H1 (cell line): ENCODE measurements around the gene LOXHD1. TPM values are rescaled to one million over a fixed set of nuclear protein-coding genes. Genes with fewer than 3 reads are reported as not detected.

Experiments
- CTCF ChIA-PET: fragments of 300-600 bp; sonication (Branson Sonifier 250); formaldehyde crosslinking; loops from one replicate; lab custom pipeline; 2021; ENCODE audit not compliant: partially characterized antibody; lab: Charles Lee
- POLR2A ChIA-PET: fragments of 300-600 bp; sonication (Branson Sonifier 250); formaldehyde crosslinking; loops from one replicate; lab custom pipeline; 2021; ENCODE audit warnings: inconsistent platforms; ENCODE audit not compliant: partially characterized antibody; lab: Charles Lee
- DNase-seq, 2 experiments: peaks; one replicate each; pipeline versions ENCODE4 v3.0.0 to v3.0.0-alpha.2; 2010 to 2022; ENCODE audit warnings: low spot score in 2 of 2, low read depth in 1 of 2, mixed read lengths in 1 of 2
- FAIRE-seq: peaks from 2 replicates; lab custom pipeline; 2011; peaks lifted over from hg19 to GRCh38; lab: Jason Lieb, UNC
- H2AFZ ChIP-seq: 2 replicates; pipeline ENCODE4 v1.8.1; 2012; ENCODE audit warnings: low read length, inconsistent platforms
- H2AK5ac ChIP-seq: 2 replicates; pipeline ENCODE4 v1.6.1; 2013; ENCODE audit warnings: low read depth, low read length
- H2BK120ac ChIP-seq: replicated peaks from 2 replicates; pipeline ENCODE3; 2013; ENCODE audit warnings: low read depth, low read length, inconsistent platforms
- H2BK12ac ChIP-seq: 2 replicates; pipeline ENCODE4 v1.6.1; 2013; ENCODE audit warnings: low read depth, low read length
- H2BK15ac ChIP-seq: 2 replicates; pipeline ENCODE4 v1.6.1; 2013; ENCODE audit warnings: low read length
- H2BK20ac ChIP-seq: 2 replicates; pipeline ENCODE4 v1.6.1; 2013; ENCODE audit warnings: low read length
- H2BK5ac ChIP-seq: 2 replicates; pipeline ENCODE4 v1.6.1; 2013; ENCODE audit warnings: low read depth, low read length
- H3K14ac ChIP-seq: 2 replicates; pipeline ENCODE4 v1.6.1; 2013; ENCODE audit warnings: inconsistent platforms; ENCODE audit not compliant: insufficient read length
- H3K18ac ChIP-seq: 2 replicates; pipeline ENCODE4 v1.6.1; 2013; ENCODE audit warnings: low read length; ENCODE audit errors: extremely low read depth
- H3K23ac ChIP-seq: 2 replicates; pipeline ENCODE4 v1.6.1; 2013; ENCODE audit warnings: inconsistent platforms; ENCODE audit not compliant: insufficient read length
- H3K23me2 ChIP-seq: 2 replicates; pipeline ENCODE4 v1.6.1; 2013; ENCODE audit warnings: low read depth, low read length
- H3K27ac ChIP-seq: 2 replicates; pipeline ENCODE4 v1.6.1; 2011; ENCODE audit warnings: low read depth, low read length, inconsistent platforms
- H3K27me3 ChIP-seq, 4 experiments: replicated peaks in 1 of 4; 1 replicate in 1 of 4; 2 replicates in 3 of 4; pipeline versions ENCODE4 v1.6.1 to v1.8.1; 2011 to 2013; ENCODE audit warnings: low read length in 3 of 4, mild to moderate bottlenecking in 3 of 4, inconsistent platforms in 2 of 4, mixed read lengths in 2 of 4, moderate library complexity in 1 of 4; ENCODE audit not compliant: control insufficient read depth in 3 of 4, insufficient read depth in 3 of 4; ENCODE audit errors: extremely low read depth in 1 of 4
- H3K36me3 ChIP-seq, 4 experiments: 2 replicates each; pipeline versions ENCODE4 v1.6.1 to v1.8.1; 2011 to 2013; ENCODE audit warnings: mild to moderate bottlenecking in 4 of 4, low read length in 3 of 4, moderate library complexity in 2 of 4, control low read depth in 1 of 4, inconsistent platforms in 1 of 4; ENCODE audit not compliant: insufficient read depth in 4 of 4, control insufficient read depth in 2 of 4
- H3K4ac ChIP-seq: replicated peaks from 2 replicates; pipeline ENCODE3; 2013; ENCODE audit warnings: low read length, low read depth, mixed read lengths, inconsistent platforms; ENCODE audit not compliant: insufficient read length
- H3K4me1 ChIP-seq, 4 experiments: replicated peaks in 1 of 4; 1 replicate in 1 of 4; 2 replicates in 3 of 4; pipeline versions ENCODE4 v1.6.1 to v1.8.1; 2011 to 2013; ENCODE audit warnings: low read length in 3 of 4, inconsistent platforms in 2 of 4, mixed read lengths in 1 of 4; ENCODE audit not compliant: insufficient read depth in 4 of 4, control insufficient read depth in 3 of 4
- H3K4me2 ChIP-seq, 2 experiments: 2 replicates each; pipeline versions ENCODE4 v1.6.1 to v1.8.1; 2011 to 2013; ENCODE audit warnings: low read depth in 2 of 2, low read length in 2 of 2, control low read depth in 1 of 2, inconsistent platforms in 1 of 2, mild to moderate bottlenecking in 1 of 2; ENCODE audit not compliant: insufficient read depth in 1 of 2
- H3K4me3 ChIP-seq, 4 experiments: fragments of 200-600, 300-600 bp in 1 of 4; sonication (generic), shearing (Covaris generic), sonication (Bioruptor Twin) in 1 of 4; 2 replicates each; pipeline versions ENCODE4 v1.5.1 to v1.8.1; 2011 to 2016; ENCODE audit warnings: low read length in 4 of 4, low read depth in 3 of 4, control low read depth in 2 of 4, inconsistent platforms in 2 of 4, mild to moderate bottlenecking in 2 of 4, mixed read lengths in 1 of 4, moderate library complexity in 1 of 4; ENCODE audit not compliant: insufficient read depth in 2 of 4; ENCODE audit errors: extremely low read depth in 1 of 4
- H3K56ac ChIP-seq: replicated peaks from 2 replicates; pipeline ENCODE3; 2013; ENCODE audit warnings: low read depth, mild to moderate bottlenecking, mixed read lengths, low read length, inconsistent platforms; ENCODE audit not compliant: insufficient read length
- H3K79me1 ChIP-seq: 2 replicates; pipeline ENCODE4 v1.6.1; 2013; ENCODE audit warnings: low read depth, low read length, control low read depth
- H3K79me2 ChIP-seq, 2 experiments: 2 replicates each; pipeline versions ENCODE4 v1.6.1 to v1.8.1; 2012 to 2013; ENCODE audit warnings: low read length in 2 of 2, mild to moderate bottlenecking in 2 of 2, inconsistent platforms in 1 of 2; ENCODE audit not compliant: insufficient read depth in 2 of 2, control insufficient read depth in 1 of 2
- H3K9ac ChIP-seq, 4 experiments: replicated peaks in 1 of 4; 1 replicate in 1 of 4; 2 replicates in 3 of 4; pipeline versions ENCODE4 v1.6.1 to v1.8.1; 2011 to 2013; ENCODE audit warnings: low read depth in 3 of 4, low read length in 3 of 4, control low read depth in 2 of 4, mild to moderate bottlenecking in 2 of 4, moderate library complexity in 2 of 4, inconsistent platforms in 1 of 4; ENCODE audit errors: extremely low read depth in 1 of 4
- H3K9me3 ChIP-seq, 2 experiments: 2 replicates each; pipeline versions ENCODE4 v1.6.1 to v1.8.1; 2012 to 2013; ENCODE audit warnings: mild to moderate bottlenecking in 2 of 2, moderate library complexity in 2 of 2, control low read depth in 1 of 2, inconsistent platforms in 1 of 2, low read depth in 1 of 2, low read length in 1 of 2, mixed read lengths in 1 of 2; ENCODE audit not compliant: insufficient read depth in 2 of 2
- H4K20me1 ChIP-seq, 2 experiments: replicated peaks in 1 of 2; 2 replicates each; pipeline versions ENCODE3 to v1.8.1; 2011 to 2013; ENCODE audit warnings: inconsistent platforms in 2 of 2, low read length in 2 of 2, mild to moderate bottlenecking in 1 of 2; ENCODE audit not compliant: insufficient read depth in 2 of 2, control insufficient read depth in 1 of 2
- H4K5ac ChIP-seq: 2 replicates; pipeline ENCODE4 v1.6.1; 2013; ENCODE audit warnings: low read length, low read depth, mixed read lengths, inconsistent platforms; ENCODE audit not compliant: insufficient read length
- H4K8ac ChIP-seq: 2 replicates; pipeline ENCODE4 v1.8.0; 2013; ENCODE audit warnings: mild to moderate bottlenecking, moderate library complexity, low read length, inconsistent platforms; ENCODE audit not compliant: insufficient read depth; ENCODE audit errors: extremely low read depth
- H4K91ac ChIP-seq: replicated peaks from 2 replicates; pipeline ENCODE3; 2013; ENCODE audit warnings: low read length, mixed read lengths, inconsistent platforms; ENCODE audit not compliant: insufficient read length
- ASH2L ChIP-seq: fragments of 200-600, 300-600 bp; sonication (generic); IDR thresholded peaks from one replicate; pipeline ENCODE4 v1.7.1; 2017; ENCODE audit warnings: low read length
- CBX5 ChIP-seq: fragments of 300-800, 300-1000 bp; sonication (generic); IDR thresholded peaks from 2 replicates; pipeline ENCODE4 v1.7.1; 2016; ENCODE audit warnings: antibody characterized with exemption, low read length, low read depth
- CHD1 ChIP-seq: IDR thresholded peaks from 2 replicates; pipeline ENCODE4 v1.6.1; 2012; ENCODE audit warnings: low read depth, low read length, improper control_type of control experiment
- EGR1 ChIP-seq: IDR thresholded peaks from 2 replicates; pipeline ENCODE4 v1.6.1; 2011; ENCODE audit warnings: low read depth, low read length, borderline replicate concordance
- KDM4A ChIP-seq: IDR thresholded peaks from one replicate; pipeline ENCODE4 v1.7.1; 2012; ENCODE audit warnings: low read depth, mild to moderate bottlenecking, moderate library complexity, low read length, inconsistent platforms; ENCODE audit not compliant: severe bottlenecking
- TBP ChIP-seq: IDR thresholded peaks from 2 replicates; pipeline ENCODE4 v1.6.1; 2011; ENCODE audit warnings: low read depth, low read length, improper control_type of control experiment
- WGBS, 2 experiments: shearing (Covaris generic) in 1 of 2; methylation state at CpG; one replicate each; pipeline versions ENCODE4 v1.1.6 to v1.1.7; 2013 to 2015; ENCODE audit warnings: low lambda C conversion rate in 2 of 2, mixed read lengths in 2 of 2, inconsistent platforms in 1 of 2, low coverage in 1 of 2, missing lambda C conversion rate in 1 of 2; ENCODE audit not compliant: insufficient replicate concordance in 2 of 2, insufficient coverage in 1 of 2, insufficient read length in 1 of 2; ENCODE audit errors: extremely low coverage in 1 of 2, missing lambda C conversion rate in 1 of 2; 5-methylcytosine and 5-hydroxymethylcytosine counted together
- polyA plus RNA-seq, 7 experiments: library from polyadenylated mRNA; depleted of rRNA in 3 of 7; stranded (reverse) in 5 of 7; unstranded in 2 of 7; fragments of >200 nt in 5 of 7; fragments of 200-250 nt in 2 of 7; gene quantifications; 1 replicate in 5 of 7; 2 replicates in 1 of 7; 4 replicates in 1 of 7; pipeline versions ENCODE4 v1.2.1 to v1.2.3, GENCODE V29; 2011 to 2013; ENCODE audit warnings: missing spikeins in 2 of 7, mixed read lengths in 2 of 7
- total RNA-seq: library from RNA; stranded (reverse); fragmentation: NEBNext Ultra II Directional; extraction: Animal tissue kit (Norgen Biotek cat#: 25700); gene quantifications from 2 replicates; pipeline ENCODE4 v1.2.1, GENCODE V29; 2021
- TF ChIP-seq, protein P1 (sequence below): IDR thresholded peaks from 2 replicates; pipeline ENCODE4 v1.6.1; 2012; ENCODE audit warnings: inconsistent platforms

The LOXHD1 gene
- total and polyA plus RNA-seq, 2 of the 8 experiments (the other 6 are each of a cell fraction or from before 2014, with no cell fraction given), result 0.02 TPM; not detected in 1

DNA sequence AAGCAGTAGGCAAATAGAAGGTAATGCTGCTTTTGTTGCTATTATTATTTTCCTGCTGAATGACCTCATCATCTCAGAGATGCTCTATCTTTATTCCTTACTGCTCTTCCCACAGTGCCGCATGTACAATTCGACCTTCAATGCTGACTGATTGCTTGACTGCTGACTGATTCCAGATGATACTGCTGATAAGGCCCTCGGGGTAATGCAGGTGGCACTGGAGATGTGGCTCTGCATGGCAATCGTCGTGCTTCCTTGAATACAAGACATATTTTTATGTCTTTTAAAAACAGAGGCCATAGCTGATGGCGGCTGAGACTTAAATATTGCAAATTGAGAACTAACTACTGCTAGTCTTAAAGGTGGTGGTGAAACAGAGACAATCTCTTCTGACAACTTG, 146.6 kb downstream of the LOXHD1 start:
- H3K14ac ChIP-seq, result no peak overlapping the region
- no peak overlapping the region for H3K9ac ChIP-seq
- no peaks in the 10 kb centered on the region for H3K9me3 ChIP-seq
- no peak for FAIRE-seq
- no peak overlapping the region for H3K56ac ChIP-seq
- H4K8ac ChIP-seq, result no peak overlapping the region
- no peaks in the 10 kb centered on the region for H3K23me2 ChIP-seq
- no peak overlapping the region for H2BK20ac ChIP-seq
- no peak overlapping the region for H2BK120ac ChIP-seq
- no peak overlapping the region for H4K5ac ChIP-seq
- H2BK5ac ChIP-seq, result no peak overlapping the region
- H3K27me3 ChIP-seq, result no peaks in the 10 kb centered on the region; a peak in 2 of 7 replicates
- H3K23ac ChIP-seq, result no peak overlapping the region
- H4K20me1 ChIP-seq, result no peaks in the 10 kb centered on the region
- DNase-seq, result no peak
- no peak overlapping the region for H2BK12ac ChIP-seq
- H2AFZ ChIP-seq, result no peak overlapping the region
- no peak overlapping the region for H3K4me2 ChIP-seq
- H3K4ac ChIP-seq, result no peak overlapping the region
- H3K79me1 ChIP-seq, result no peaks in the 10 kb centered on the region
- no peak overlapping the region for H3K27ac ChIP-seq
- no peak overlapping the region for H3K4me3 ChIP-seq
- H3K79me2 ChIP-seq, result no peaks in the 10 kb centered on the region
- no peak overlapping the region for H2AK5ac ChIP-seq
- WGBS, 2 experiments, result 81% methylated on average over 6 of the region's 6 CpGs; no CpG with 5 or more reads in 1 of the 2 experiments
- H4K91ac ChIP-seq, result no peak overlapping the region
- no peak overlapping the region for H3K18ac ChIP-seq
- H3K4me1 ChIP-seq, result no peaks in the 10 kb centered on the region
- no peaks in the 10 kb centered on the region for H3K36me3 ChIP-seq
- TF ChIP-seq TBP, result no peak
- TF ChIP-seq ASH2L, result no peak
- TF ChIP-seq KDM4A, result no peak
- no peak for TF ChIP-seq CHD1
- no peak for TF ChIP-seq EGR1
- TF ChIP-seq, protein P1, sequence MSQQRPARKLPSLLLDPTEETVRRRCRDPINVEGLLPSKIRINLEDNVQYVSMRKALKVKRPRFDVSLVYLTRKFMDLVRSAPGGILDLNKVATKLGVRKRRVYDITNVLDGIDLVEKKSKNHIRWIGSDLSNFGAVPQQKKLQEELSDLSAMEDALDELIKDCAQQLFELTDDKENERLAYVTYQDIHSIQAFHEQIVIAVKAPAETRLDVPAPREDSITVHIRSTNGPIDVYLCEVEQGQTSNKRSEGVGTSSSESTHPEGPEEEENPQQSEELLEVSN, result no peak
- TF ChIP-seq CBX5, result no peak
- no peak overlapping the region for H2BK15ac ChIP-seq
- ChIA-PET POLR2A (interaction anchor here (0.6 kb wide), 1 partner anchor 495 kb away, joined by 3 read pairs; no protein-coding TSS in a partner anchor), CTCF (interaction anchor here (0.9 to 8.1 kb wide), 4 partner anchors 22 to 229 kb away, joined by 3 to 49 read pairs (median 5); no protein-coding TSS in a partner anchor)
